ENCODE results near the gene FARS2.
A peak's percentile ranks its signal among the peaks of the same experiment; 100 is the strongest.

Gene FARS2

DNA sequence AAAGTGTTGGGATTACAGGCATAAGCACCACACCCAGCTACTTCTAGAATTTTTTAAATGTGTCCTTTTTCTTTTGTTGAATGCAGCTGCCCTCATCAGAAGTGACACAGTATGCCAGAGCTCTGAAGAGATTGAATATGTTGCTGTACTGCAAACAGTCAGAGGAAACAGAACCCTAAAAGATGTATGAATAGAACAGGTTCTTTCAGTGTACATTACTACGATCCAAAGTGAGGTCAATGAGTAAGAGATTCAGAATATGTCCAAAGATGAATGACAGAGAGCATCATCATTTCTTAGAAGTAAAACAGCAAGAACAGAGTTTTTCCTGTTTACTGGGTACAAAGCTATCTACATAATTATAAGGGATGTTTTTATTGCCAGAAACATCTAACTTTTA lies 476.9 kb downstream of the FARS2 start:
- DNase-seq: no peak

DNA sequence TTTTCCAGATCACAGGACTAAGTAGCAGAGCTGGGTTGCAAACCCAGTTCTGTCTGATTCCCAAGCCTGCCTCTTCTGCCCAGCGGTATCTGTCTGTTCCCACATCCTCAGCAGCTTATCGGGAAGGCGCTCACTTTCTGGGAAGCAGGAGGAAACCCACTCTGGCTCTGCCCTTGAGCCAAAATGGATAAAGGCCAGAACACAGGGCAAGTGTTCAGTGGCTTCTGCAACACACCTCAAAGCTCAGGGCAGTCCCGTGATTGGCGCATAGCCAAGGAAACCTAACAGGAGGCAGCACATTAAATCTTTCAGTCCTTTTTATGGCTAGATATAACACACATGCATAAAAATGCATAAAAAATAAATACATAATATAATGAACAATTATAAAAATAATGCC lies 483.2 kb downstream of the FARS2 start:
- no peak for DNase-seq

DNA sequence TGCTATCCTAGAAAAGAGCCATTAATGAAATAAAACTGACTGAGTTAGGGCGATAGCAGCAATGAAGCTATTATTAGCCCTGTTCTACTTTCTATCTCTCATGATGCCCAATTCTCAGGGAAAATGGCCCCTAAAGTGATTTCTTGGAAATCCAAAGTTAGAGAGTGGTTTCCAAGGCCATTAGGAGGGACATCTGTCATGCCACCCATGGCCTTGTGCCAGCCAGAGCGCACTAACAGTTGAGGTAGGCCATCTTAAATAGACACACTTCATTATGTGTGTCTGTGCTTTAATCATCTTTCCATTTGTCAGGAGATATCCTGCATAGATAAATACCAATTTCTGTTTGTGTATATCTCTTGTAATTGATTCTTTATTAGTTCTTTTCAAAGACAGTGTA lies 483.8 kb downstream of the FARS2 start:
- DNase-seq: no peak

DNA sequence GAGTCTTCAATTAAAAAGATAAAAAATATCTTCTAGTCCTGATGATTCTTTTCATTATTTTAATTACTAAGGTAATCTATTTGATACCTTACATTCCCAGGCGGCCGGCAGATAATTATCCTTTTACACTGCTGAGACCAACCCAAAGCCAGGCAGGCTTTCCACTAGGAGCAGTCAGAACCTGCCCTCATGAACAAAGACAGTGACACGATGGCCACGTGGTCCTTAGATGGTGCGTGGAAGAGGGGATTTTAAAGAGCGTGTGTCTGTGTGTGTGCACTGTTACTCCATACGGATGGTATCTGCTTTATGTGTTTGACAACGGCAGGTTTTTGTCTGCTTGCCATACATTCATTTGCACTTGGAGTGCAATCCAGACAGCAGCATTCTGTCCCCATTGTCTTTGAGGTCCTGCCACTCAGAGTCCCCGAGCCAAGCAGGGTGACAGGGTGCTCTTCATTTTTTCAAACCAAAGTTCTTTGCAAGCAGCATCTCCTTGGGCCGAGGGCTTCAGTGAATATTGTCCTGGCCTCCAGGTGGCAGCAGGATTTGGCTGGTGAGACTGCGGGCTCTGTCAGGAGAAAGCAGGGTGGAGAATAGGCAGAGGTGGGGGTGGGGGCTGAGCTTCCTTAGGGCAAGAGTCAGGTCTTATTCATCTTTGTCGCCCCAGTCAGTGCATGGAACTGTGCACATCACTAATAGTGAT lies 484.9 kb downstream of the FARS2 start:
- no peak for DNase-seq

DNA sequence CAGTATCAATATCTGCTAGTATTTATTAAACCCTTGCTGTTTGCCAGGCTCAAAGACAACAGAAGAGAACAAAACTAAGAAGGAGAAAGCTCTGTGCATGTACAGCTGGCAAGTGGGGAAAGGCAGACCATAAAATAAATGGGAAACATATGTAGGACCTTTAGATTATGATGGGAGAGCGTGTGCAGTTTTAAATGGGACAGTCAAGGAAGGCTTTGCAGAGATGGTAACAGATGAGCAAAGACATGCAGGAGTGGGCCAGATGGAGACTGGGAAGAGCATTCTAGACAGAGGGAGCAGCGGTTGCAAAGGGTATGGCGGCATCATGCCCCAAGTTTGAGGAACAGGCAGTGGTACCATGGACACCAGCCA lies 485.4 kb downstream of the FARS2 start:
- no peak for DNase-seq

DNA sequence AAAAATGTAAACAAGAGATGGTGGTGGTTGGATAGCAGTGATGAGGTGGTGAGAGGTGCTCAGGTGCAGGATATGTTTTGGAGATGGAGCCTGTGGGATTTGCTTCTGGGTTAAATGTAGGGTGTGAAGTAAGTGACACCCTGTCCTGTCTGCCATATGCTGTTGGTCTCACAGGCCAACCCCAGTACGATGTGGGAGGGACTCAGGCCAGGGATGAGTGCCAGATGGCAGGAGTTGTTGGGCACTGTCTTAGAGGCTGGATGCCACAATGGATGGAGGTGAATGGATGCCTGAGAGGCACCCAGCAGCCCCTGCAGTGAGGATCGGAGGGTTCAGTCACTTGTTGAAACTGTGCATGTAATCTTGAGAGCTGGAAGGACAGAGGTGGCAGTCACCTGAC lies 486.1 kb downstream of the FARS2 start:
- DNase-seq: no peak

DNA sequence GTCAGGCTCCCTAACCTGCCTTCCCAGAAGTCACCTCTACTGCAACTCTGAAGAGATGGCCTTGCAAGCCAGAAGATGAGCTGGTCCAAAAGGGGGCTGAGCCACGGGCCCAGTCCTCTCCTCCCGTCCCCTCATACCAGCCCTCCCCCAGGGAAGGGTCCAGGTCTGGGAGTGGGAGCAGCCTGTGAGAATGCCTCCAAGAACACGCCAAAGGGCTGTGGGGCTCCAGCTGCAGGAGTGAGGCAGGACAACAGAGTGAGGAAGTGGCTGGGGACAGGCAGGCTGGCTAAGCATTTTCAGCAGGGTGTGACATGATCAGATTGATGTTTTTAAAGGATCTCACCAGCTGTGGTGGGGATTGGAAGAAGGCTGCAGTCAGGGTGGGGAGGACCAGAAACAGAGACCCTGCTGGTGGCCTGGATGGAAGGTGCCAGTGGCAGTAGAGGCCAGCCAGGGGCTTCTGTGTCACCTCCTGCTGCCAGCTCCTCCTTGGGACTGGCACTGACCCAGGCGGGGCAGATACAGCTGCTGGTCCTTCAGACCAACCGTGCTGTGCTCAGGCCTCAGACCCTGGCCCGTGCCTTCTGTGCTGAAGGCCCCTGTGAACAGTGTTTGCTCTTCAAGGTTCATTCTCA lies 487.8 kb downstream of the FARS2 start:
- DNase-seq: no peak

DNA sequence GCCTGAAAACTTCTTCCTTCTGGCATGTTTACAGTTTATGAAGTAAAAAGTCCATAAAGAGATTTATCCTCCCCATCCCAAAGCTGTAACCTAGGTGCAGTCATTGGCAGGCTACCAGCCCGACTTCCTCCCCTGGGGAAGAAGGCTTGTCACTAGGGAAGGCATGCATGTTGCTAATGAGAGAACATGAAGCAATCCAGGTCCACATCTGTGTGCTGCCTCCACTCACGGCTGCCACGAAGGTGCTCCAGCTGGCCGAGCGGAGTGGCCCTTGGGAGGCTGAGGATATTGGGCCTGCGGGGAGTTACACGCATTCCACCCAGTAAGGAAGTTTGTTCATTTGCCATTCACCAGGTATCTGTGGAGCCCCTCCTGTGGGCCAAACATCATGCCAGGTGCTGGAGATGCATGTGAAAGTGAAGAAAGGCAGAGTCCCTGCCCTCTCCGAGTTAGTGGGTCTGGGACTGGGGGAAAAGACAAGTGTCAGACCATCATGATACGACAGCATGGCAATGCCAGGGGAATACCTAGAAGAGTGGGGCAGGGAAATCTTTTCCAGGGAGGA lies 488.4 kb downstream of the FARS2 start:
- no peak for DNase-seq

DNA sequence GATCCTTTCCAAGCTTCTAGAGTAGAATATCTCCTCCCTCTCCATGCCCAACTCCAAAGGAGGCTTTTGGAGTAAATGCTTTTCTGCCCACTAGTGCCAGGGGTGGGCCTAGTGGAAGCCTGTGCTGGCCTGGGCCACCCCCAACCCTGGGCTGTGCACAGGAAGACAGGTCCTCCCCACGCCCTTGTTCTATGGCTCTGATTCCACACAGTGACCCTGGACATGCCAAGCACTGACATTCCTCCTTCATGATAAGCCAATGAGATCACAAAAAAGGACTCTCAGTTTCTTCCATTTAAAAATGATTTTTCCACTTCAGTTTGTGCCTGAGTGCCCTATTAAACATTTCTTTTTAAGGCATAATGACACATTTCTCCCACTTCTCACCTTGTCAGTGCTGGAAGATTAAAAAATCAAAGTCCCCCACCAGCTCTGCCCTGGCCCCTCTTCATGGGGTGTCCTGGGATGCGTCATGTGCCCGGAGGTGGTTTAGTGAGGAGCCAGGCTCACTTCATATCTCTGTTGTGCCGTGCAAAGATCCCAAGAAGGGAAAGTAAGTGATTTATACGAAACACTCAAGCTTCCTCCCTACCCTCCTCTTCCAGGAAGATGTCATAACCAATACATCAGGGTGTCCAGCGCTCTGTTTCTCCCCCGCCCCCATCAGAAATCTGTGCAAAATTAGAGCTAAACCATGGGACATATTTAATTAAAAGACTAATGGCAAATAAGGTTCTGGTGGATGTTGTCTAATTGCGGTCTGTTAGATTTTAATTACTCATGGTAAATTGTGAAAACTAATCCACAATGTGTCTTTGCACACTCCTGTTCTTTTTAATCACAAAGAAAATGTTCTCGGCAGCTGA lies 490.4 kb downstream of the FARS2 start:
- no peak for DNase-seq

DNA sequence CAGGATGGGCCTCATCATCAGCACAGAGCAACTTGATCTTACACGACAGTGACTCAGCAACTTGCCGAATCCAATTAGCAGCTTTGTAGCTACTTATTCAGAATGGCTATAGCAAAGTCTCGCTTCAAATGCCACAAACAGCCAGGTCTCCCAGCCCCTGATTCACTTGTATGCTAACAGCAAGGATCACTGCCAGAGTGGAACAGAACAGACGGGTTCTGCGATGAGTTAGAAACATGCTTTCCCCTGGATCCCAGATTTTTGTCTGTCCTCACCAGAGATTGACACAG lies 491.0 kb downstream of the FARS2 start:
- DNase-seq: peak; percentile 57

DNA sequence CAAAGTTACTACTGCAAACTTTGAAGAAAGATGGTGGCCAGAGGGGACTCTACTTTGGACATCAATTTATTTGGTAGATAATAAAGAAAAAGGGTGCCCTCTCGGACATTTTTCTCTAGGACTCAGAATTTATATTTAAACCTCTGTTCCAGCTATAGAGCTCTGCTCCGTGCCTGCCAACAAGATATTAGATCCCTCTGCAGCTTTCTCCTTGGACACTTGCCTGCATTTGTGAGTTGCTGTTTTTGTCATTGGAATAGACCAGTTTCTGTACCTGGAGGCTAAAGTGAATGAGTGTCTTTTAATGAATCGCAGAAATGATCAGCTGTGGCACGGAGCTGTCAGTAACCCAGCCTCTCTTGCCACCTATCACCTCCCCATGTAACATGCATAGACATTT lies 491.9 kb downstream of the FARS2 start:
- DNase-seq: no peak

DNA sequence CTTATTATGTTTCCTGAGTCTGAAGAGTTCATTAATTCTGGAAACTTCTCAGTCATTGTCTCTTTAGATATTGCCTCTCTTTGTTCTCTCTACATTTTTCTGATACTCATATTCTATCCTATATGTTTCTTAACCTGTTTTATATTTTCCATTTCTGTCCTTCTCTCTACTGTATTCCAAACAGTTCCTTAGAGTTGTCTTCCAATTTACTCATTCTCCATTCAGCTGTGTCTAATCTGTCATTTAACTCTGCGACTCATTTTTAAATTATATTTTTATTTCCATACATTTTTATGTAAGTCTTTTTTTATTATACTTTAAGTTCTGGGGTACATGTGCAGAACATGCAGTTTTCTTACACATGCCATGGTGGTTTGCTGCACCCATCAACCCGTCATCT lies 493.6 kb downstream of the FARS2 start:
- DNase-seq: no peak

DNA sequence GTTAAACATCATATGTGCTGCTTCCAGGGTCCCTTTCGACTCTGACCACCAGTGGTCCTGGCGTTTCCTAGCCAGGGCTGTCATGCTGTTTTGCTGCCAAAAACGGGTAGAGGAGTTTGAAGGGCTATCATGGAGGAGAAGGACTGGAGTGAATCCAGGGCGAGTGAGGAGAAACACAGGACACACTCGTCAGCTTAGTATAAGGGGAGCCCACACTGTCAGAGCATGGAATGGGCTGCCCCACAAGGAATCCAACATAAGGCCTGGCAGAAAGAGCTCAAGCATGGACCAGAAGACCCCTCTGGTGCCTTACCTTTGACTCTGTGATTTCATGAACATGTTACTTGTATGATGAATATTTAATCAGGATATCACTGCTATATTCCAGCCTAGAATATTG lies 498.3 kb downstream of the FARS2 start:
- no peak for DNase-seq

DNA sequence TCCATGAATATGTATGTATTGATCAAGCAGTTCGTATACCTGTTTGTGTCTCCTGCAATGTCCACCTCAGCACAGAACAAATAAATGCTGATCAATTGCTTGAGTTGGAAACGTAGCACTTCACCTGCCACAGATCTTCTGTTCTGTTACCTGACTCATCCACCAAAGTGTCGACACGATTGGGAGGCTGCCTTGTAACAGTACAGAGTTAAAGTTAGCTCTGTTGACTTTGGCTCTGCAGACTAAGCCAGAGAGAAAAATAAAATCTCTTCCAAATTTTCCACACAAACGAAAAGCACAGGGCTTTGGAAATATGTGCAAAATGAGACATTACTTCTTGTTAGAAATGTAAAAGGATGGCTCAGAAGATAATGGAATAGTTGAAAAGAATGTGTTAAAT lies 500.1 kb downstream of the FARS2 start:
- DNase-seq: no peak

DNA sequence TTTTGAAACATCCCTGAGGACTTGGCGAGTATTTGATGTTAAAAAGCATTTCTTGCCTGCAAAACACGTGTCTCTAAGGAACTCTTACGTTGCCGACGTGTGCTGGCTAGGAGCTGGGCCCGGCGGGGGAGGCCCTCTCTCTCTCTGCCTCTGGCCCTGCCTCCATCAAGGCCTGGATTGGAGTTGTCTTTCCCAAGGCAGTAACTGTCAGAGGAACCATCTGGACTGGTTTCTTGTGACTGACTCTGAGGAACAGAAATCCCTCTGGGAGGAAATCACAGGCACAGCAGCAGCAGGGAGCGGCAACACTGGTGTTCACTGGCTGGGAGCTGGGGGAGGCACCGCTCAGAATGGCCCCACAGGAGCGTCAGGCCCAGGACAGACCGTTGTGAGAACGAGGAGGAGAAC lies 501.3 kb downstream of the FARS2 start:
- no peak for DNase-seq

DNA sequence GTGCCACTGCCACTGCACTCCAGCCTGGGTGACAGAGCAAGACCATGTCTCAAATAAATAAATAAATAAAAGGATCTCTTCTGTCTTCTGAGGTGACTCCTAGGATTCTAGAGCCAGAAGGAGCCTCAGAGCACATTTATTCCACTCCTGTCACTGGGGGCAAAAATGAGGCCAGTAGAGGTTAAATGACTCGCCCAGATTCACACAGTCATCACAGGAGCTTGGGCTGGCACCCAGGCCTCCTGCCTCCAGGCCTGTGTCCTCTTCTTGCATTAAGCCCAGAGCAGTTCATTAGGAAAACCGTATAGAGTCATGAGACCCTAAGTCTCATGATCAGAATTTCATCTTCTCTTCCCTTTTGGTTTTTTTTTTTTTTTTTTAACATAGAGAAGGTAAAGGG lies 502.1 kb downstream of the FARS2 start:
- DNase-seq: no peak

DNA sequence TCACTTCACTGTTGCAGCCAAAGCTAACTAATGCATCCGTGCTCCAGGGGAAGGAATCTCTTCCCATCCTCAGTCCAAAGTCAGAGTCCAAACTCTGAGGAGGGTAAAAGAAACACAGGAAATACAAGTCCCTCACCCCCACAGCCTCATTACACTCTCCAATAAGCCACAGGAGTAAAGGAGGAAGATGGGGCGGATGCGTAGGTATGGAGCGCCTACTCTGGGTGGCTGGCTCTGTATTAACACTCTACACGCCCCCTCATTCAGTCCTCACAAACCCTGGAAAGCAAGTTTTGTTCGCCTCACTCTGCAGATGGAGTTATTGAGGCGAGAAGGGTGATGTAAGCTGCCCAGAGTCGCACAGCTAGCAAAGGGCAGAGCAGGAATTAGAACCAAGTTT lies 502.6 kb downstream of the FARS2 start:
- no peak for DNase-seq

DNA sequence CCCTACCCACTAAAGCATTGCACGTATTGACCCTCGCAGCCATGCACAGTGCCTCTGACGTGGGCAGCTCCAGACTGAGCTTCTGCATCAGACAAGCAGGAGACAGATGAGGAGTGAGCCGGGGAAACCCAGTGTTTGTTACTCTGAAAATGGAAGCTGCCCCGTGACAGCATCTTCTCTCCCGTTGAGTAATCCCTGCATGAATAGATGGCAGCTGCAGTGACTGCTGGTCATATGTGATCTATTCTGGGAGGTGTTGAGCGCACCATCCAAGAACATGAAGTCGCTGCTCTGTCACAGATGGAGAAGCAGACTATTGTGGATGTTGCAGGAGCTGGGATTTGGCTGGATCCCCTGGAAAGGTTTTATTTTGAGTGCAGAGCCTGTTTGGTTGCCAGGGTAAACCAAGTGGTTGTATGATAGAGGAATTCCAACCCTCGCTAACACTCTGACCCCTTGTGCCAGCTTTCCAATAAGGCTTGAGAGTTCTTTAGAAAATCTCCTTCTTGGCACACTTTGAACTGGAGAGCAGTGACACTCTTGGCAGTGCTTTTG lies 503.2 kb downstream of the FARS2 start:
- DNase-seq: no peak

DNA sequence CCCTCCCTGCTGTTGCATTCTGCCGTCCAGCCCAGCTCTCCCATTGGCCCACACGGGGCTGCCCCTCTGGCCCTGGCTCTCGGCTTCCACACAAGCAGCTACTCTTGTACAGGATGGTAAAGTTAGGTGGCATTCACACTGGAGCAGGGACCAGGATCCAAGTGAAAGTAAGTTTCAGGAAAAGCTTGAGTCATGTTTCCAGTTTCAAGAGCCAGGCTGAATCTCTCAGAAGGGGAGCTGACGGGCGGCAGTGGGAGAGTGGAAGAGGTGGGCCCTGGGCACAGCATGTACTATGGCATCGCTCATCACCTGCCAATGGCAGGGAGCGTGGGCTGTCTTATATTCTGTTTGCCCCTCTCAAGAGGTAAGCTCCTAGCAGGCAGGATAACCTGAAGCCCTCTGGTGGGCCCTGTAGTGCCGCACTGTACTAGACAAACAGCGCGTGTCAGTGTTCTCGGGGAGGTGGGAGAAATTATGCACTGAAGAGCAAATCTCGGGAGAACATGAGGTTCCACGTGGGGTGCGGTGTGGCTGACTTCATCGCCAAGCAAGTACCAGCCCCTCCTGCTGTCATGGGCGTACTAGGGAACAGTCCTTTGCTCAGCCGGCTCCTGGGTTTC lies 503.9 kb downstream of the FARS2 start:
- no peak for DNase-seq

DNA sequence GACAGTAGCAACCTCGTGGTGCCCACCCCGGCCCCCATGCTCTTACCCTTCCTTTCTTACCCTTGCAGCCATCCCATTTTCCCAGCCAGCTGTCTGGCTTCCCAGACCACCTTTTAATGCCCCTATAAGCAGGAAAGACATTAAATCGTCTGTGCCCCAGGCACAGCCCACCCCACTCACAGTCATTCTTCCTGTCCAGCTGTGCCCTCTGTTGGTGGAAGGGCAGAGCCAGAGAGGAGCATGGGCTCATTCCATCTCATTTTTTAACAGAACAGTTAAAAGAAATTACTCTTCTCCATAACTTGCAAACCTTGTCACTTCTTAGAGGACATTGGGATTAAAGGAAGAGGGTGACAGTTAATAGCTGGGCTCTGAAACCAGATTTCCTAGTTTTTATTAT lies 504.9 kb downstream of the FARS2 start:
- DNase-seq: no peak

DNA sequence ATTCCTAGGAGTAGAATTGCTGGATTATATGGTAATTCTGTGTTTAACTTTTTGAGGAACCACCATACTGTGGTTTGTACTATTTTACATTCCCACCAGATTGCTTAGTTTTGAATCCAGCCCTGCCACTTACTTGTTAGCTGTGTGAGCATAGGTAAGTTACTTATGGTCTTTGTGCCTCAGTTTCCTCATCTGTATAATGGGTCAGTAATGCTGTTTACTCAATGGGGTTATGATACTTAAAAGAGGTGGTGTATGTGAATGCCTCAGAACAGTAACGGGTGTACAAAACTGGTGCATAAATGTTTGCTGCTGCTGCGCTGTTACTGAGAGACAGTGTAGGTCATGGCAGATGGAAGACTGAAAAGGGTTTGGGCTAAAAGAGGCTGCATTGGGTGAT lies 506.2 kb downstream of the FARS2 start:
- DNase-seq: no peak

DNA sequence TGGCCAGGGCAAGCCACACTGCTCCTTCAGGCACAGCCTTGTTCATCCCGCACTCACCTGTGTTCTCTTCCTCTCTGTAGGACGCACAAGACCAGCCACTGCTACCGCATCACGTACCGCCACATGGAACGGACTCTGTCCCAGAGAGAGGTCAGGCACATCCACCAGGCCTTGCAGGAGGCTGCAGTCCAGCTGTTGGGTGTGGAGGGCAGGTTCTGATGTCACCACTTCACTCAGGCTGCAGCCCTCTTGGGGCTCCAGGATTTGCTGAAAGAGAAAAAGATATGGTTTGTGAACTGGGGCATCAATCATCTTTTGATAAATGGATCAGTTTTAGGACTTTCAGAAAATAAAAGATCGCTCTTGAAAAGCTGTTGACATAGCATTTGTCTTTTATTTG lies 509.9 kb downstream of the FARS2 start:
- DNase-seq: no peak

DNA sequence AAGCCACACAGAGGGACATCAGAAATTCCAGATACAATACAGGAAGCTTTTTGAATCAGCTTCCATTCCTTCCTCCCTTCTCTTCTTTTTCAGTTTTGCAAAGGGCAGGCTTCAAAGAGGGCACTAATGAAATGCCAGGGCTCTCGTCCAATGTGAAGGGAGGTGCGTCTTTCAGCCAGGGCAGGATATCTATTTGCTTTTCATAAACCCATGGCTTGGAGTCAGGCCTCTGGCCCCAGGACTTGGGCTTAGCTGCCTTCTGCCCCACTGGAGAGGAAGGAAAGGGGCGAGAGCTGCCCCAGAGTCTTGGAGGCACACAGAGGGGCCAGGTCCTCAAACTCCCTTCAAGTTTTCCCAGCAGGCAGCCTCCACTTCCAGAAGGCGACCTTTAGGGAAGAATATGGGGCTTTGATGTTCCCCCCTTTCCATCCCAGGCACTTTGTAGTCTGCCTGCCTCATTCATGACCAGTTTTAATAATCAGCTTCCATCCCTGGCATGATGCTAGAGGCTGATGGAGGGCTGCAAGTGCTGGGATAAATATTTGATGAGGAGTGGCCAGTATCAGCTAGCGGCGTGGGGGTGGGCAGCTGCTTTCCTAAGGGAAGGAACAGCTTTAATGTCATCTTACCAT lies 510.6 kb downstream of the FARS2 start:
- no peak for DNase-seq

Data from NCI-H510A treated with DMSO at 0.1 percent for 48 hours (cell line).